KMS-11 (cell line): ENCODE data around the gene MICAL3.

ENCODE experiments used
- H2AFZ ChIP-seq: fragments of 200-600 bp; sonication (generic); 2 replicates; pipeline ENCODE4 v1.6.1; 2016; ENCODE audit warnings: antibody characterized with exemption, mixed run types, low read depth
- H3K27ac ChIP-seq: fragments of 200-600 bp; sonication (generic); 2 replicates; pipeline ENCODE4 v1.6.1; 2016; ENCODE audit warnings: mild to moderate bottlenecking, mixed run types
- H3K27me3 ChIP-seq: fragments of 200-600 bp; sonication (generic); 2 replicates; pipeline ENCODE4 v1.6.1; 2017; ENCODE audit warnings: mild to moderate bottlenecking, low read depth, mixed run types, moderate library complexity; ENCODE audit not compliant: insufficient read depth
- H3K36me3 ChIP-seq: fragments of 200-600 bp; sonication (generic); 2 replicates; pipeline ENCODE4 v1.6.1; 2017; ENCODE audit warnings: mild to moderate bottlenecking, mixed run types; ENCODE audit not compliant: insufficient read depth
- H3K4me1 ChIP-seq: fragments of 200-600 bp; sonication (generic); 2 replicates; pipeline ENCODE4 v1.6.1; 2016; ENCODE audit warnings: mild to moderate bottlenecking, low read depth, mixed run types; ENCODE audit not compliant: poor library complexity, severe bottlenecking
- H3K4me2 ChIP-seq: fragments of 200-600 bp; sonication (generic); 2 replicates; pipeline ENCODE4 v1.7.0; 2016; ENCODE audit warnings: mild to moderate bottlenecking, mixed run types
- H3K4me3 ChIP-seq: fragments of 200-600 bp; sonication (generic); IDR thresholded peaks from 2 replicates; pipeline ENCODE4 v1.6.1; 2017; ENCODE audit warnings: low read depth, low read length, mixed read lengths; ENCODE audit not compliant: insufficient read depth
- H3K79me2 ChIP-seq: fragments of 200-600 bp; sonication (generic); 2 replicates; pipeline ENCODE4 v1.6.1; 2016; ENCODE audit warnings: low read depth, mixed run types; ENCODE audit not compliant: insufficient read depth
- H3K9ac ChIP-seq: fragments of 200-600 bp; sonication (generic); 2 replicates; pipeline ENCODE4 v1.6.1; 2016; ENCODE audit warnings: mild to moderate bottlenecking, mixed run types
- H4K20me1 ChIP-seq: fragments of 200-600 bp; sonication (generic); 2 replicates; pipeline ENCODE4 v1.6.1; 2016; ENCODE audit warnings: mild to moderate bottlenecking, mixed run types; ENCODE audit not compliant: insufficient read depth
- CTCF ChIP-seq: fragments of 200-600 bp; sonication (generic); conservative IDR thresholded peaks from 2 replicates; pipeline ENCODE4 v1.6.1; 2017; ENCODE audit warnings: low read depth, mild to moderate bottlenecking, antibody characterized with exemption, low read length, moderate library complexity, mixed read lengths

MICAL3 gene

GRCh38 chr22:17913801-17914347 lies 110.5 kb downstream of the MICAL3 start:
- Histone ChIP-seq H3K4me1 (peaks cover 64% of the 10 kb centered on the region), H3K36me3 (no peaks in the 10 kb centered on the region), H3K27ac (peak overlapping the region; percentile 36; the same call in 1 of the 2 replicates), H3K9ac (no peak overlapping the region), H3K4me3 (no peak overlapping the region), H3K27me3 (no peaks in the 10 kb centered on the region), H3K79me2 (peaks cover 77% of the 10 kb centered on the region), H3K4me2 (peak overlapping the region; percentile 56; the same call in 1 of the 2 replicates), H4K20me1 (no peaks in the 10 kb centered on the region), H2AFZ (no peak overlapping the region)
- TF ChIP-seq CTCF, result no peak

GRCh38 chr22:17912945-17913721 lies 111.2 kb downstream of the MICAL3 start:
- no peaks in the 10 kb centered on the region for H3K36me3 ChIP-seq
- H3K27me3 ChIP-seq, result no peaks in the 10 kb centered on the region
- no peak overlapping the region for H2AFZ ChIP-seq
- no peak for TF ChIP-seq CTCF
- no peak overlapping the region for H3K4me2 ChIP-seq
- H4K20me1 ChIP-seq, result no peaks in the 10 kb centered on the region
- no peak overlapping the region for H3K27ac ChIP-seq
- H3K9ac ChIP-seq, result no peak overlapping the region
- peaks cover 65% of the 10 kb centered on the region for H3K4me1 ChIP-seq
- peaks cover 75% of the 10 kb centered on the region for H3K79me2 ChIP-seq
- no peak overlapping the region for H3K4me3 ChIP-seq

- H3K4me1 ChIP-seq, result peaks cover 73% of the 10 kb centered on the region
- no peaks in the 10 kb centered on the region; the same call in 1 of the 2 replicates for H3K36me3 ChIP-seq
- H3K4me2 ChIP-seq, result peak overlapping the region; percentile 46; the same call in 1 of the 2 replicates
- no peak overlapping the region for H3K9ac ChIP-seq
- TF ChIP-seq CTCF, result no peak
- no peaks in the 10 kb centered on the region for H3K27me3 ChIP-seq
- peaks cover 62% of the 10 kb centered on the region for H3K79me2 ChIP-seq
- no peak overlapping the region for H2AFZ ChIP-seq
- H3K4me3 ChIP-seq, result no peak overlapping the region
- H3K27ac ChIP-seq, result no peak overlapping the region
- H4K20me1 ChIP-seq, result no peaks in the 10 kb centered on the region
These were observed 112.5 kb downstream of the MICAL3 start for GRCh38 chr22:17911887-17912286.

- H2AFZ ChIP-seq, result no peak overlapping the region
- H3K4me3 ChIP-seq, result no peak overlapping the region
- H3K27me3 ChIP-seq, result no peaks in the 10 kb centered on the region
- H4K20me1 ChIP-seq, result no peaks in the 10 kb centered on the region
- peak overlapping the region; percentile 34; the same call in 1 of the 2 replicates for H3K27ac ChIP-seq
- H3K79me2 ChIP-seq, result peaks cover 58% of the 10 kb centered on the region
- no peak for TF ChIP-seq CTCF
- H3K4me2 ChIP-seq, result peak overlapping the region; percentile 46
- H3K9ac ChIP-seq, result no peak overlapping the region
- no peaks in the 10 kb centered on the region; the same call in 1 of the 2 replicates for H3K36me3 ChIP-seq
- H3K4me1 ChIP-seq, result peaks cover 78% of the 10 kb centered on the region
These were observed 113.1 kb downstream of the MICAL3 start for GRCh38 chr22:17911312-17911705.
